ENCODE measurements around the gene ASAP3. TPM values are rescaled to one million over a fixed set of nuclear protein-coding genes. Genes with fewer than 3 reads are reported as not detected.

ASAP3 gene
- total and polyA plus RNA-seq, 9 of the 15 experiments (the other 6 are each of a cell fraction or from before 2014, with no cell fraction given), result 1.7 to 31.2 (median 17.4) TPM

- Histone ChIP-seq H3K79me2 (ENCODE audit: control insufficient read depth, insufficient read depth, low read length) (no peaks in the 10 kb centered on the region), H3K27me3 (ENCODE audit: control insufficient read depth in 2 of 2, insufficient read depth in 2 of 2, low read length in 2 of 2) (peaks cover 0 to 5% of the 10 kb centered on the region in 2 experiments; a peak in 2 of 5 replicates), H3K36me3 (ENCODE audit: control insufficient read depth, insufficient read depth, low read length) (no peaks in the 10 kb centered on the region), H4K20me1 (replicated peaks; ENCODE audit: control insufficient read depth, insufficient read depth, low read length) (no peaks in the 10 kb centered on the region), H3K9me1 (ENCODE audit: control insufficient read depth, insufficient read depth, low read length) (no peaks in the 10 kb centered on the region), H3K27ac (ENCODE audit: extremely low read depth, low read depth, low read length) (no peak overlapping the region), H3K4me1 (replicated peaks in 1 of 2; ENCODE audit: control insufficient read depth in 2 of 2, insufficient read depth in 2 of 2, low read length in 2 of 2) (peaks cover 4 to 9% of the 10 kb centered on the region in 2 experiments; a peak in 4 of 5 replicates), H3K4me3 (no peak overlapping the region), H3K4me2 (ENCODE audit: insufficient read depth, low read length) (no peak overlapping the region), H3K9me3 (replicated peaks; ENCODE audit: control insufficient read depth, insufficient read depth, low read depth, low read length) (no peaks in the 10 kb centered on the region; the same call in 1 of the 2 replicates), H2AFZ (ENCODE audit: low read depth, low read length) (no peak overlapping the region), H3K9ac (ENCODE audit: insufficient read depth in 1 of 2, low read depth in 2 of 2, low read length in 2 of 2) (no peak overlapping the region)
- FAIRE-seq (no peak), ATAC-seq (no peak), DNase-seq (ENCODE audit: extremely low read depth in 1 of 4, low spot score in 3 of 4) (no peak)
- in situ Hi-C loops (cut with MboI) (no loop called here), intact Hi-C loops (cut with micrococcal nuclease) (no loop called here)
- WGBS (ENCODE audit: insufficient coverage, low coverage, missing lambda C conversion rate), result 8% methylated on average over 2 of the region's 2 CpGs
- BruUV-seq (replicated peaks), result no TSS peak
- CTCF ChIA-PET (ENCODE audit: low intra/inter-chr PET ratio), result no interaction called here
- POLR2A ChIA-PET, result interaction anchor here (0.6 kb wide), 1 partner anchor 80 kb away, joined by 5 read pairs; no protein-coding TSS in a partner anchor
- TF ChIP-seq, protein P1, sequence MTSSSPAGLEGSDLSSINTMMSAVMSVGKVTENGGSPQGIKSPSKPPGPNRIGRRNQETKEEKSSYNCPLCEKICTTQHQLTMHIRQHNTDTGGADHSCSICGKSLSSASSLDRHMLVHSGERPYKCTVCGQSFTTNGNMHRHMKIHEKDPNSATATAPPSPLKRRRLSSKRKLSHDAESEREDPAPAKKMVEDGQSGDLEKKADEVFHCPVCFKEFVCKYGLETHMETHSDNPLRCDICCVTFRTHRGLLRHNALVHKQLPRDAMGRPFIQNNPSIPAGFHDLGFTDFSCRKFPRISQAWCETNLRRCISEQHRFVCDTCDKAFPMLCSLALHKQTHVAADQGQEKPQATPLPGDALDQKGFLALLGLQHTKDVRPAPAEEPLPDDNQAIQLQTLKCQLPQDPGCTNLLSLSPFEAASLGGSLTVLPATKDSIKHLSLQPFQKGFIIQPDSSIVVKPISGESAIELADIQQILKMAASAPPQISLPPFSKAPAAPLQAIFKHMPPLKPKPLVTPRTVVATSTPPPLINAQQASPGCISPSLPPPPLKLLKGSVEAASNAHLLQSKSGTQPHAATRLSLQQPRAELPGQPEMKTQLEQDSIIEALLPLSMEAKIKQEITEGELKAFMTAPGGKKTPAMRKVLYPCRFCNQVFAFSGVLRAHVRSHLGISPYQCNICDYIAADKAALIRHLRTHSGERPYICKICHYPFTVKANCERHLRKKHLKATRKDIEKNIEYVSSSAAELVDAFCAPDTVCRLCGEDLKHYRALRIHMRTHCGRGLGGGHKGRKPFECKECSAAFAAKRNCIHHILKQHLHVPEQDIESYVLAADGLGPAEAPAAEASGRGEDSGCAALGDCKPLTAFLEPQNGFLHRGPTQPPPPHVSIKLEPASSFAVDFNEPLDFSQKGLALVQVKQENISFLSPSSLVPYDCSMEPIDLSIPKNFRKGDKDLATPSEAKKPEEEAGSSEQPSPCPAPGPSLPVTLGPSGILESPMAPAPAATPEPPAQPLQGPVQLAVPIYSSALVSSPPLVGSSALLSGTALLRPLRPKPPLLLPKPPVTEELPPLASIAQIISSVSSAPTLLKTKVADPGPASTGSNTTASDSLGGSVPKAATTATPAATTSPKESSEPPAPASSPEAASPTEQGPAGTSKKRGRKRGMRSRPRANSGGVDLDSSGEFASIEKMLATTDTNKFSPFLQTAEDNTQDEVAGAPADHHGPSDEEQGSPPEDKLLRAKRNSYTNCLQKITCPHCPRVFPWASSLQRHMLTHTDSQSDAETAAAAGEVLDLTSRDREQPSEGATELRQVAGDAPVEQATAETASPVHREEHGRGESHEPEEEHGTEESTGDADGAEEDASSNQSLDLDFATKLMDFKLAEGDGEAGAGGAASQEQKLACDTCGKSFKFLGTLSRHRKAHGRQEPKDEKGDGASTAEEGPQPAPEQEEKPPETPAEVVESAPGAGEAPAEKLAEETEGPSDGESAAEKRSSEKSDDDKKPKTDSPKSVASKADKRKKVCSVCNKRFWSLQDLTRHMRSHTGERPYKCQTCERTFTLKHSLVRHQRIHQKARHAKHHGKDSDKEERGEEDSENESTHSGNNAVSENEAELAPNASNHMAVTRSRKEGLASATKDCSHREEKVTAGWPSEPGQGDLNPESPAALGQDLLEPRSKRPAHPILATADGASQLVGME (CRISPR knock-in tag; IDR thresholded peaks at IDR 0.05), result no peak
- TF ChIP-seq CREB3 (tag; conservative IDR thresholded peaks at IDR 0.05; ENCODE audit: low read depth) (no peak), TAL1 (IDR thresholded peaks at IDR 0.05) (no peak), HMGXB4 (CRISPR knock-in tag; IDR thresholded peaks at IDR 0.05) (no peak), POLR2AphosphoS2 (IDR thresholded peaks at IDR 0.05; ENCODE audit: low read length) (no peak), HDAC6 (IDR thresholded peaks at IDR 0.05; ENCODE audit: low read depth, low read length) (no peak), NFIC (IDR thresholded peaks at IDR 0.05) (no peak), RBM25 (IDR thresholded peaks at IDR 0.05; ENCODE audit: low read depth, low read length, severe bottlenecking) (peak; percentile 79), ZKSCAN1 (IDR thresholded peaks at IDR 0.05; ENCODE audit: low read depth, low read length) (no peak)
- TF ChIP-seq, protein P2, sequence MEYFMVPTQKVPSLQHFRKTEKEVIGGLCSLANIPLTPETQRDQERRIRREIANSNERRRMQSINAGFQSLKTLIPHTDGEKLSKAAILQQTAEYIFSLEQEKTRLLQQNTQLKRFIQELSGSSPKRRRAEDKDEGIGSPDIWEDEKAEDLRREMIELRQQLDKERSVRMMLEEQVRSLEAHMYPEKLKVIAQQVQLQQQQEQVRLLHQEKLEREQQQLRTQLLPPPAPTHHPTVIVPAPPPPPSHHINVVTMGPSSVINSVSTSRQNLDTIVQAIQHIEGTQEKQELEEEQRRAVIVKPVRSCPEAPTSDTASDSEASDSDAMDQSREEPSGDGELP (CRISPR knock-in tag; IDR thresholded peaks at IDR 0.05; ENCODE audit: borderline replicate concordance), result no peak
Observed at GRCh38 chr1:23396380-23396779, 87.6 kb downstream of the ASAP3 start.
